DMS153 (cell line): ENCODE measurements around the gene SPATS1.

Experiments
- DNase-seq: peaks from one replicate; lab custom pipeline; 2025; lab: John Stamatoyannopoulos, UW

SPATS1 gene, protein sequence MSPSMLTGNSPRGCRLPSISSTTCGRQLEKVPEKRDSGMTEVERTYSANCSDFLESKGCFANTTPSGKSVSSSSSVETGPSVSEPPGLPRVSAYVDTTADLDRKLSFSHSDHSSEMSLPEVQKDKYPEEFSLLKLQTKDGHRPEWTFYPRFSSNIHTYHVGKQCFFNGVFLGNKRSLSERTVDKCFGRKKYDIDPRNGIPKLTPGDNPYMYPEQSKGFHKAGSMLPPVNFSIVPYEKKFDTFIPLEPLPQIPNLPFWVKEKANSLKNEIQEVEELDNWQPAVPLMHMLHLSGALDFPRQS

GRCh38 chr6:44342489-44342888 lies at the start of gene SPATS1:
SPATS1 (plus strand) TSS chr6:44342650; CDS start chr6:44343096, 446 bp downstream.
- no peak for DNase-seq

DNA sequence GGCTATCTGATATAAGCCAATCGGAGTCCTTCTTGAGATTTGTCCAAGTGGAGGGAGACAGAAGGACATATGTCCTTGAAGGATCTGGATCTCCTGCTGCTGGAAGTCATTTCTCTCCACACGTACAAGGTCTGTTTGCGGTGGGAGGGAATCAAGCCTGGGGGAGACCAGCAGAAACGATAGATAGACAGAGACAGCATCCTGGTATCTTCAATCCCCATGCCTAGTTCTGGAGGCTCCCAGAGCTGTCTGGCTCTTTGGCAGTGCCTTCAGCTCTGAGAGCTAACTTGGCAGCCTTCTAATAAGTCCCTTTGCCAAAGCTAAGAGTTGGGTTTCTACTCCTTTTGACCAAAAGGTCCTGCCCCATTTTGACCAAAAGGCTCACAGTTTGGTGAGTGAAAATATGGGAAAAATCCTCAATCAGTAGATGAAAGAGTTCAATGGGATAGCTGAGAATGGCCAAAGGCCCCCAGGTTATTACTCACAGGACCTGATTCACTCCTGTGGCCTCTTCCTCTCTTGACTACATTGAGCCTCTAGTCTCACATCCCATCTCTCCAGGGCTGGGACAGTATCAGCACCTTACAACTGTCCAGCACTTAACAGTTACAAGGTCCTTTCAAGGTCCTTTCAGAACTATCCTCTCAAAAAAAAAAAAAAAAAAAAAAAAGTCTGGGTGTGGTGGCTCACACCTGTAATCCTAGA lies 49.6 kb upstream of the SPATS1 start:
- no peak for DNase-seq

GRCh38 chr6:44294832-44295791 lies 47.3 kb upstream of the SPATS1 start:
- no peak for DNase-seq

GRCh38 chr6:44297063-44298038 lies 45.1 kb upstream of the SPATS1 start:
- peak; percentile 16 for DNase-seq

- no peak for DNase-seq
These were observed 44.2 kb upstream of the SPATS1 start for GRCh38 chr6:44298055-44298803.

GRCh38 chr6:44298864-44299263 lies 43.6 kb upstream of the SPATS1 start:
- no peak for DNase-seq

GRCh38 chr6:44300292-44300823 lies 42.1 kb upstream of the SPATS1 start:
- DNase-seq = no peak

DNA sequence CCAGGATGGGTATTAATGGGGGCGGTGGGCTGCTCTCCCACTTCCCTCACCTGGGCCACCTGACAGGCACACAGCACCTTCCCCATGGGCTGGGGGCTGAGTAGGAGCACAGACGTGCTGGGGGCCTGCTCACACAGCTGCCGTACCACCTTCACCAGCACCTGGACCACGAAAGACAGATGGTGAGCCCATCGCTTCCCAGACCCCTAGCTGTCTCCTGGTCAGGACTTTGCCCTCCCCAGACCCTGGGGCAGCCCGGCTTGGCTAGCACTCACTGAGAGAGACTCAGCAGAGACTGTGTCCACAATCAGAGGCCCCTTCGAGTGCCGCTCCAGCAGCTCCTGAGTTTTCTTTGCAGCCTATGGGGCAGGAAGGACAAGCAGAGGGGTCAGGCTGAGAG lies 41.3 kb upstream of the SPATS1 start:
- no peak for DNase-seq

- DNase-seq = no peak
These were observed 40.5 kb upstream of the SPATS1 start for GRCh38 chr6:44301782-44302564.

DNA sequence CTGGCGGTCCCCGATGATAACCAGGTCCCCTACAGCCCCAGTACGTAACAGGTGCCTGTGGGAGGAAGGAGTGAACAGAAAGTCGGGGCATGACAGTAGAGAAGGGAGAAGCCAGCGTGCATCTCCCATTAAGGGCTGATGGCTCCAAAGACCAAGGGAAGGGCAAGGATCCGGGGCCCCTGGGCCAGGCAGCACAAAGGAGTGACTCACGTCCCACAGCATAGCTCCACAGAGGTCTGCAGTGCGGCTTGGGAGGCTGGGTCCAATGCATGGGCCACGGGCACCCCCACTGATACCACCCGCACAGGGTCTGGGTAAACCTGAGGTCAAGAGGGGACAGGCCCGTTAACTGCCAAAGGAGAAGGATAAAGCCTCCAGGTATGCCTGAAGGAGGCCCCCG lies 39.6 kb upstream of the SPATS1 start:
- DNase-seq = no peak

GRCh38 chr6:44303842-44304241 lies 38.6 kb upstream of the SPATS1 start:
- no peak for DNase-seq

DNA sequence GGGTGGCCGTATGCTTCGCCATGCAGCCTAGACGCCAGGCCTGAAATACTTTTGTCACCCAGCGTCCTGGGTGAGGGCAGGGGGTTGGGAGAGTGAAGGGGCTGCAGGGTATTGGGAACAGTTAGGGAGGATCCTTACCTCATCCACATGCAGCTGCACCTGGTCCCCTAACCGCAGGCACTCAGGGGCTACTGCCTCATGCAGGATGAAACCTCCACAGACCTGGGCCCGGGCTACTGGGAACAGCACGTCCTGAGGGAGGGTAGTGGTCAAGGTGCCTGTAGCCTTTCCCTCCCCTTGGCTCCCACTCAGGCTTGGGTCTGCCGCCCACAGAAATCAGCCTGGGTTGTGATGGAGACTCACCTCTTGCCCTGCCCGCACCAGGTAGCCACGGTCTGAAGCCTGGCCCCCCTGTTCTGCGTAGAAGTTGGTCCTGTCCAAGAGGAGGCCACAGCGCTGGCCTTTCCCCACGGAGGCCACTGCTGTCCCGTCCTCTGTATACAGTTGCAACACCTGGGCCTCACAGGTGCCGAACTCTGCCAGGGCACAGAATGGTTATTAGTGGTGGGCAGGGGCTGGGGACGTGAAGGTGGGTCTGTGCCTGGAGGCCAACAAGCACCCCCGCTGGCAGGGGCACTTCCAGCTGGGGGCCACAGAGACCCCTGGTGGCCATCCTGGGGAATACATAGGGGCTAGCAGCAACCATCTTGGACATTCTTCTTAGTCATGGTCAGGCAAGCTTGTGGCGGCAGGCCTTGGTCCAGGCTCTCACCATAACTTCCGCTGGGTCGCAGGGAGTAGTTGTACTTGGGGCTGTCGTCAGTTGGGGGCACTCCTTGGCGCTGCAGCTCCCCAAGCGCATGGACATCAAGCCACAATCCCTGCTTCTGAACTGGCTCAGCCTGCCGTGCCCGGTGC lies 37.9 kb upstream of the SPATS1 start:
- no peak for DNase-seq

DNA sequence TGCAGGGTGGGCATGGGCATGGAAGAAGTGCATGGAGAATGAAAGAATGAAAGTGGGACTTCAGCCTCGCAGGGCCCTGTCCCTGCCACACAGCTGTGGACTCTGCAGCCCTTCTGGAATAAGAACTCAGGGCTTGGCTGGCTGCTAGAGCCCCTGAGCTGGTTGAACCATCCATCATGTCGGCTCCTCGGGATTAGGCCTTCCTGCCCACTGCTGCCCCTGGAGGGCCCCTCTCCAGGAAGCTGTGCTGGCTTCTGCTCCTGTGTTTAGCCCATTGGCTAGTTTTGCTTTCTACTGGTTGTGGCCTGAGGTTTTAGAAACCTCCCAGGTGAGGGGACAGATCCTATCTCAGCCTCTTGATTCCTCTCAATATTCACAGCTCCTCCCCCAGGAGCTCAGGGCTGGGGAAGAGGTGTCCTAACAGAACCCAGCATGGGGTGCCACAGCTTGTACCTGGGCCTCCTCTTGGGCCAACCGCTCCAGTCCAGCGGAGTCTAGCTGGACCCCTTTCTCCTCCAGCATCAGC lies 37.2 kb upstream of the SPATS1 start:
- no peak for DNase-seq

DNA sequence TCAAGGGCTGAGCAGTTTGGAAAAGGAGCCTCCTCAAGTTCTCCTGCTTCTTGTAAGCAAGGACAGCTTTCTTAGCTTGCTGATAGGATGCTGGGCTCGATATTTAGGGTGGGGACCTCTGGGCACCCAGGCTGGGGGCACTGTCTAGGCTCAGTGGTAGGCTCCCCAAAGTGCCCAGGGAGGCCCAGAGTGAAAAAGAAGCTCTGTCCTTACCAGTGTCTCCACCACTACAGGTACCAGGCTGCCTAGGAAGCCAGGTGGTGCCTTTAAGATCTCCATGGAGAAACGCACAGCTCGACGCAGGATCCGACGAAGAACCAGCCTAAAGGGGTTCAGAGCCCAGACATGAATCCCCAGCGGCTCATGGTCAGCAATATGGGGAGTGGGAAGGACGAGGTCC lies 35.7 kb upstream of the SPATS1 start:
- DNase-seq = no peak

DNA sequence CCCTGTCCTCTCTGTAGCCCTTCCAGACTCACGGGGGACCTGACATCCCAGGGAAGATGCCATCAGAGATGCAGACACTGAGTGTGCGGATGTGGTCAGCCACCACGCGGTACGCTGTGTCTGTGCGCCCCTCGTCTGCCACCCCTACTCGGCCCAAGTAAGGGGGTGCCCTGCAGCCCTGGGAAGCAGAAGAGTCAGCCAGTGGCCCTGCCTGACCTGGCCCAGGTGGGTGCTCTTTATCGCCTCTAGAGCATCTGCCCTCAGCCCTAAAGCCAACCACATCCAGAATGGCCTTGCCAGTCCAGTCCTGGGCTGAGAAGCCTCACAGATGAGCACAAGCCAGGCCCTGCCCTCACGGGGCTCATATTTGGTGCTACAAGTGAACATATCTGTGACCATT lies 35.2 kb upstream of the SPATS1 start:
- no peak for DNase-seq

DNA sequence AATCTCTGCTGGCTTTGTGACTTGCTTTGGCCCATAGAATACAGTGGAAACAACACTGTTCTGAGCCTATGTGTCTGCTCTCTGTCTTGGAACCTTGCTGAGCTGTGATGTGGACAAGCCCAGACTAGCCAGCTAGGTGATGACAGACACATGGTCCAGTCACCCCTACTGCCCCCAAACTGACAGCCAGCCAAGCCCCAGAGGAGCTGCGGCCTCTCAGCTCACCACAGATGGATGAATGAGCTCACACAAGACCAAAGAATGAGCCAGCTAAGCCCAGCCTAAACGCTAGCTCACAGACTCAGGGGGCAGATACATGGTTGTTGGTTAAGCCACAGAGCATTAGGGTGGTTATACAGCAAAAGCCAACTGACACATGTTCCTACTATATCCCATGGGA lies 33.4 kb upstream of the SPATS1 start:
- DNase-seq = no peak

DNA sequence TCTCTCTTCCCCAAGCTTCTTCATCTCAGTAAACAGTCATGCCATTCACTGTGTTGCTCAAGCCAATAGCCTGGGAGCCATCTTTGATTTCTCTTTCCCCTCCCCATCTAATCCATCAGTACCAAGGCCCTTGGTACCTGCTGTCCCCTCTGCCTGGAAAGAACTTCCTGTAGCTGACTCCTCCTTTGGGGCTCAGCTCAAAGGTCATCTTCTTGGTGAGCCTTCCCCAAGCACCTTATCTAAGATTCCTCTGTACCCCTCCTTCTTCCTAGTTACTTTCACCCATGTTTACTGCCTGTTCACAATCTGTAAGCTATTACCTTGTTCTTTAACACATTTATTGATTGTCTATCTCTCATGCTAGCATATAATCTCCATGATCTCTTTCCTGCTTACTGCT lies 32.8 kb upstream of the SPATS1 start:
- no peak for DNase-seq

DNA sequence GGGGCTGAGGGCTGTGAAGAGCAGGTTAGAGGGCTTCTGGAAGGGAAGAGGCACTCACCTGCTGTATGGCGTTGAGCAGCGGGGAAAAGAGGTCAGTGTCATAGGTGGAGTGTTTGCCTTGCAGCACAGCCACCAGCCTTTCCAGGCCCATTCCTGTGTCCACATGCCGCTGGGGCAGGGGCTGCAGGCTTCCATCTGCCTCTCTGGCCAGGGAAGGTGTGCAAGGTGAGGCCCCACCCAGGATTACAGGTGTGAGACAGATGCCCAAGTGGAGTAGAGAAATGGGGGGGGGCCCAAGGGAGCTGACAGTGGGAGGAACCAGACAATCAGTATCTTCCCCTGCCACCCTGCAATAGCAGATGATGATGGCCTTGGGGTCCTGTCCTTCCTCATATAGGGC lies 32.2 kb upstream of the SPATS1 start:
- no peak for DNase-seq
